SK-N-MC (cell line): Measurements from ENCODE around the gene MINAR1.
"Not testable (repeated sequence)": the region's sequence is repeated elsewhere in the genome, so short reads cannot be mapped to it uniquely, and the experiment has no call there.

Source experiments
- DNase-seq: peaks from one replicate; pipeline ENCODE4 v3.0.0-alpha.2; 2011; ENCODE audit warnings: low read depth, low spot score
- H3K27ac ChIP-seq: fragments of 200-600 bp; sonication (generic); 2 replicates; pipeline ENCODE4 v1.5.1; 2016; ENCODE audit warnings: mixed run types
- H3K36me3 ChIP-seq: fragments of 200-600 bp; sonication (generic); 2 replicates; pipeline ENCODE4 v1.6.1; 2017; ENCODE audit warnings: antibody characterized with exemption, low read length, mixed read lengths; ENCODE audit not compliant: insufficient read depth
- H3K4me3 ChIP-seq: fragments of 200-600 bp; sonication (generic); 2 replicates; pipeline ENCODE4 v1.5.1; 2016
- H3K9ac ChIP-seq: fragments of 200-600 bp; sonication (generic); 2 replicates; pipeline ENCODE4 v1.8.0; 2017; ENCODE audit warnings: mixed run types, mixed read lengths; ENCODE audit not compliant: insufficient read length
- H3K9me3 ChIP-seq: fragments of 200-600 bp; sonication (generic); 2 replicates; pipeline ENCODE4 v1.6.1; 2017; ENCODE audit warnings: low read depth, mild to moderate bottlenecking, antibody characterized with exemption, low read length, moderate library complexity, mixed read lengths
- EZH2 ChIP-seq: fragments of 200-600 bp; sonication (generic); IDR thresholded peaks from one replicate; pipeline ENCODE4 v1.6.1; 2017; ENCODE audit warnings: antibody characterized with exemption
- FOXP2 ChIP-seq: optimal IDR thresholded peaks from 2 replicates; pipeline ENCODE3; 2011; ENCODE audit warnings: mild to moderate bottlenecking, moderate library complexity; ENCODE audit not compliant: insufficient read depth; ENCODE audit errors: extremely low read length, control extremely low read depth
- POLR2AphosphoS5 ChIP-seq: IDR thresholded peaks from 2 replicates; pipeline ENCODE4 v1.6.1; 2012; ENCODE audit warnings: mild to moderate bottlenecking, low read depth, low read length, borderline replicate concordance

MINAR1 gene

GRCh38 chr15:79403501-79403900, 28.6 kb upstream of the MINAR1 start:
- H3K9me3 ChIP-seq = no peaks in the 10 kb centered on the region
- no peaks in the 10 kb centered on the region for H3K36me3 ChIP-seq
- TF ChIP-seq EZH2 (no peak), FOXP2 (no peak), POLR2AphosphoS5 (no peak)
- no peak overlapping the region for H3K9ac ChIP-seq
- DNase-seq = no peak
- H3K4me3 ChIP-seq = no peak overlapping the region
- H3K27ac ChIP-seq = no peak overlapping the region

DNA sequence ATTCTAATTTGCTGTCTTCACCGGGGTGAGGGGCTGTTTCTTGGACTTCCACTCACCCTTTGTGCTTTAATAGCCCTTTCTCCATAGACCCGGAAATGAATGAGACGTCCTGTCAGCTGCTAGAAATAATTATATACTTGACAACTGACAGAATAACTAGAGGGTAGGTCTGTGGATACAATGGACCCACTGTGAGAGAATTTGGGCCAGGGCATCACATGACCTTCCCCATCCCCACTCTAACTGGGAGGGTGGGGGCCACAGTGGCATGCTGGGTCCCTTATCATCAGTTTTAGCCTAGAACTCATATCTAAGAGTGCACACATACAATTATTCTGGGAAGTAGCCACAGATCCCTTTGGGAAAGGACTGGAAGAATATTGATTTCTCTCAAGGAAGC, 25.9 kb upstream of the MINAR1 start:
- Histone ChIP-seq H3K27ac (no peak overlapping the region), H3K4me3 (no peak overlapping the region), H3K9ac (no peak overlapping the region), H3K9me3 (no peaks in the 10 kb centered on the region), H3K36me3 (no peaks in the 10 kb centered on the region)
- no peak for DNase-seq
- TF ChIP-seq EZH2 = no peak
- TF ChIP-seq FOXP2 = no peak
- TF ChIP-seq POLR2AphosphoS5 = no peak

- no peak overlapping the region for H3K27ac ChIP-seq
- H3K9ac ChIP-seq = no peak overlapping the region
- no peak overlapping the region for H3K4me3 ChIP-seq
- TF ChIP-seq EZH2 = no peak
- no peak for TF ChIP-seq POLR2AphosphoS5
- no peak for TF ChIP-seq FOXP2
- H3K9me3 ChIP-seq = no peaks in the 10 kb centered on the region
- H3K36me3 ChIP-seq = no peaks in the 10 kb centered on the region
- no peak for DNase-seq
Measured at GRCh38 chr15:79408041-79408440, 24.1 kb upstream of the MINAR1 start.

- TF ChIP-seq POLR2AphosphoS5 = no peak
- no peak for TF ChIP-seq FOXP2
- TF ChIP-seq EZH2 = no peak
- H3K9ac ChIP-seq = no peak overlapping the region
- H3K9me3 ChIP-seq = no peaks in the 10 kb centered on the region
- H3K36me3 ChIP-seq = no peaks in the 10 kb centered on the region
- H3K27ac ChIP-seq = no peak overlapping the region
- H3K4me3 ChIP-seq = no peak overlapping the region
- no peak for DNase-seq
Measured at GRCh38 chr15:79410237-79410636, 21.9 kb upstream of the MINAR1 start.

DNA sequence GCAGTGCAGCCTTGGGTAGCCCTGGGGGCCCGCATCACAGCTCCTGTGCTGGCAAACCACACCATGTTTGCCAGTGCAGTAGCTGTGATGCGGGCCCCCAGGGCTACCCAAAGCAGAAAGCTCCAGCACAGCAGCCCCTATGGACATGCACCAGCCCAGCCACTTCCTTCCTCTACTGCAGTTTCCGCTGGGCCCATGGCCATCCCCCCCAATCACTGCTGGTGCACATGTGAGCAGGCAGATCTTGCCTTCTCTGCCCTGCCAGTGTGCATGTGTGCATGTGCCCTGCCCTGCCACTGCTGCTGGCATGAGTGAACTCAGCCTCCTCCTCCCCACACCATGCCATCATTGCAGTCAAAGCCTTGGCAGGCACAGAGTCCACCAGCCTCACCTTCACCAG, 20.1 kb upstream of the MINAR1 start:
- Histone ChIP-seq H3K36me3 (no peaks in the 10 kb centered on the region), H3K9ac (no peak overlapping the region), H3K4me3 (no peak overlapping the region), H3K27ac (no peak overlapping the region), H3K9me3 (no peaks in the 10 kb centered on the region)
- no peak for DNase-seq
- TF ChIP-seq EZH2 = no peak
- TF ChIP-seq FOXP2 = no peak
- no peak for TF ChIP-seq POLR2AphosphoS5

- Histone ChIP-seq H3K4me3 (no peak overlapping the region), H3K9me3 (no peaks in the 10 kb centered on the region), H3K36me3 (no peaks in the 10 kb centered on the region), H3K27ac (no peak overlapping the region), H3K9ac (no peak overlapping the region)
- no peak for DNase-seq
- TF ChIP-seq FOXP2 (no peak), EZH2 (no peak), POLR2AphosphoS5 (no peak)
Measured at GRCh38 chr15:79412429-79412828, 19.7 kb upstream of the MINAR1 start.

DNA sequence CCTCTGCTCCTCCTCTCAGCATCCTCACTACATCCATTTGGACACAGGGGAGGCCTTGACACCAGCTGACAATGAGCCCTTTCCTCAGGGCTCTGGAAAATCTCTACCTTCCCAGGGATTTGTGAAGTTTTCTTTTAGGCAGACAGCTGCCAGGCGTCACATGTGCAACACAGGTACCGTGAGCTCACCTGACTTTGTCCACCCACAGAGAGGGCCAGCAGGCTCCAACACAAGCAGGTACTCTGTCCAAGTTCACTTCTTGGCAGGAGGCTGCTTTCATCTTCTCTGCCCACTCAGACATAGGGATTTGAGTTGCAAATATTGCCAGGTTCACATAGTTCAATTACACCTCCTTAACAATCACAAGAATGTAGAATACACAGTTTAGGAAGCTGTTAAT, 15.3 kb upstream of the MINAR1 start:
- no peaks in the 10 kb centered on the region for H3K9me3 ChIP-seq
- no peak for DNase-seq
- TF ChIP-seq EZH2 = no peak
- no peak for TF ChIP-seq FOXP2
- no peak for TF ChIP-seq POLR2AphosphoS5
- no peaks in the 10 kb centered on the region for H3K36me3 ChIP-seq
- no peak overlapping the region for H3K27ac ChIP-seq
- no peak overlapping the region for H3K4me3 ChIP-seq
- no peak overlapping the region for H3K9ac ChIP-seq

DNA sequence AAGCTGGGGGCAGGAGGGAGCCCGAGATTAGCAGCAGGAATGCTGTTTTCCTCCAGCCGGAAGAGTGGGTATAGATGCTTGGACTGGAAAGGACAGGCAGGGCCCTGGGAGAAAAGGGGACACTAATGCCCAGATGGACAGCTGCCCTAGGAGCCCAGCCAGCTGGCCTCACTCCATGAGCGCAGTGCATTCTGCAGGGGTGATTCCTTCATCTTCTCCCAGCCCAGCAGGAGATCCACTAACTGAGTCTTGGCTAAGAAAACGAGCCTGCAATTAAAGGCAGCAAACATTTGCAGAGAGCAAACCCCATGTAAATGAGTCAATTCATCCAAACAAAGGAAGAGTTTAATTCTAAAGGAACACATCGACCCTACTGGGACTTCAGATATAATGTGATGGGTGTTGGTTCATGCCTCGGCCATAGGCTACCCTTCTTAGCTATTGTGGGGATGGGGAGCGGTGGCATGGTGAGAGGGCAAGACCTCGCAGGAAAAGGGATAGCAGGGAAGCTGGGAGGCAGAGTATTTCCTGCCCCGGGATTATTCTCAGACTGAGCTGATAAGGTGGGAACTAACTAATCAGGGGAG, 13.3 kb upstream of the MINAR1 start:
- TF ChIP-seq EZH2 (no peak), POLR2AphosphoS5 (no peak), FOXP2 (no peak)
- Histone ChIP-seq H3K9ac (no peak overlapping the region), H3K9me3 (no peaks in the 10 kb centered on the region), H3K36me3 (no peaks in the 10 kb centered on the region), H3K27ac (no peak overlapping the region), H3K4me3 (no peak overlapping the region)
- DNase-seq = no peak

DNA sequence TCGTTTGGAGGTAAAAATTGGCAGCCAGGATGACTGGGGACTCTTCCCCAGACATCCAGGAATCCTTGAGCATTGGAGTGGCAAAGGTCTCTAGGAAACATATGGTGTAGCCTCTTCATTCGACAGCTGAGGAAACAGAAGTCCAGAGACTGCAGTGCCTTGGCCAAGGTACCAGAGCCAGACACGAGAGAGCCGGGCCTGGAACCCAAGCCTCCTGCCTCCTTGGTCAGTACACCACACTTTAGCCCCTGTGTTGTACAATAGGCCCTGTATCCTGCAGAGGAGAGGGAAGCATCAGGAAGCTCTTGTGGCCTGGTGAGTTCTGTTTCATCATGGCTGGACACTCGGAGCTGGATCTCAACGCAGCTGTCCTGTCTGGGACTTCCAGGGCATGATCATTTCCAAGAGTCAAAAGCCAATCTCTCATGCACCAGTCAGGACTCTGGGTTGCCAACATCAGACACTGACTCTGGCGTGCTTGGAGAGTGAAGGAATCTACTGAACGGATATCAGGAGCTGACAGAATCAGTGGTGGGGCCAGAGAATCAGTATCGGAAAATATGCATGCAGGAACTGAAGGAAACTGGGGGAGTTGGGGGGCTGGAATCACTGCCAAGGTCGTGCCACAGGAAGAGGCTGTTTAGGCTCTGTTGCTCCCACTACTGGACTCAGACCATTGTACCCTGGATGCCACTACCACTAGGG, 6.4 kb upstream of the MINAR1 start:
- no peak overlapping the region for H3K27ac ChIP-seq
- DNase-seq = no peak
- TF ChIP-seq POLR2AphosphoS5 (no peak), EZH2 (no peak), FOXP2 (no peak)
- no peak overlapping the region for H3K9ac ChIP-seq
- no peaks in the 10 kb centered on the region for H3K36me3 ChIP-seq
- H3K4me3 ChIP-seq = no peak overlapping the region
- no peaks in the 10 kb centered on the region for H3K9me3 ChIP-seq

- H3K9me3 ChIP-seq, H3K27ac ChIP-seq, H3K9ac ChIP-seq, H3K4me3 ChIP-seq, DNase-seq, H3K36me3 ChIP-seq: not testable (repeated sequence)
Measured at GRCh38 chr15:79426899-79427298, 5.2 kb upstream of the MINAR1 start.
